Measurements from ENCODE around the gene SNAPC2. TPM values are rescaled to one million over a fixed set of nuclear protein-coding genes. Genes with fewer than 3 reads are reported as not detected.

The SNAPC2 gene
- total and polyA plus RNA-seq, 2 of the 13 experiments (the other 11 are each of a cell fraction or from before 2014, with no cell fraction given), result 10.2 to 12.7 TPM

GRCh38 chr19:7888145-7888825 is 31.9 kb upstream of the SNAPC2 start, which contains the start of gene LRRC8E (continued):
- TF ChIP-seq ARID2 (CRISPR knock-in tag; IDR thresholded peaks at IDR 0.05; ENCODE audit: borderline replicate concordance), result no peak
- no peak for TF ChIP-seq EEA1 (CRISPR knock-in tag; IDR thresholded peaks at IDR 0.05; ENCODE audit: borderline replicate concordance)
- TF ChIP-seq KAT8 (CRISPR knock-in tag; IDR thresholded peaks at IDR 0.05), result peak; percentile 37; the same call in 1 of the 2 replicates
- TF ChIP-seq ZSCAN21 (CRISPR knock-in tag; IDR thresholded peaks at IDR 0.05; ENCODE audit: borderline replicate concordance), result peak; percentile 47; the same call in 1 of the 2 replicates
- TF ChIP-seq ZIK1 (CRISPR knock-in tag; IDR thresholded peaks at IDR 0.05; ENCODE audit: borderline replicate concordance, low read depth), result peak; percentile 58; the same call in 1 of the 2 replicates
- 0 out of 2 replicates have a peak, but pooled peaks have one; percentile 55 for TF ChIP-seq ZNF547 (CRISPR knock-in tag; IDR thresholded peaks at IDR 0.05)
- TF ChIP-seq ZMYM2 (CRISPR knock-in tag; IDR thresholded peaks at IDR 0.05), result peak; percentile 63; the same call in 1 of the 2 replicates
- TF ChIP-seq ADNP (CRISPR knock-in tag; IDR thresholded peaks at IDR 0.05), result no peak
- no peak for TF ChIP-seq JDP2 (CRISPR knock-in tag; IDR thresholded peaks at IDR 0.05; ENCODE audit: borderline replicate concordance)
- no peak for TF ChIP-seq MBNL3 (CRISPR knock-in tag; conservative IDR thresholded peaks at IDR 0.05)
- TF ChIP-seq ATF4 (CRISPR knock-in tag; IDR thresholded peaks at IDR 0.05), result no peak
- TF ChIP-seq IKZF4 (CRISPR knock-in tag; IDR thresholded peaks at IDR 0.05; ENCODE audit: borderline replicate concordance, low read depth, not compliant biosample characterization), result no peak
- TF ChIP-seq ZNF121 (CRISPR knock-in tag; IDR thresholded peaks at IDR 0.05), result peak; percentile 42; the same call in 1 of the 2 replicates
- peak; percentile 57; the same call in 1 of the 2 replicates for TF ChIP-seq MYC (CRISPR knock-in tag; IDR thresholded peaks at IDR 0.05; ENCODE audit: borderline replicate concordance)
- TF ChIP-seq ZFP36L1 (CRISPR knock-in tag; IDR thresholded peaks at IDR 0.05), result peak; percentile 63; the same call in 1 of the 2 replicates
- no peak for TF ChIP-seq ZBTB46 (CRISPR knock-in tag; IDR thresholded peaks at IDR 0.05; ENCODE audit: borderline replicate concordance)
- peak; percentile 42; the same call in 1 of the 2 replicates for TF ChIP-seq GATA4 (IDR thresholded peaks at IDR 0.05; ENCODE audit: borderline replicate concordance, low read depth)
- no peak for TF ChIP-seq KAT2B (IDR thresholded peaks at IDR 0.05; ENCODE audit: borderline replicate concordance, low read depth, low read length)
- peak; percentile 64; the same call in 1 of the 2 replicates for TF ChIP-seq POGK (CRISPR knock-in tag; conservative IDR thresholded peaks at IDR 0.05)
- TF ChIP-seq ZSCAN20 (CRISPR knock-in tag; IDR thresholded peaks at IDR 0.05; ENCODE audit: borderline replicate concordance), result 0 out of 2 replicates have a peak, but pooled peaks have one; percentile 38
- 0 out of 2 replicates have a peak, but pooled peaks have one; percentile 23 for TF ChIP-seq ISL2 (CRISPR knock-in tag; IDR thresholded peaks at IDR 0.05)
- TF ChIP-seq ZNF749 (CRISPR knock-in tag; IDR thresholded peaks at IDR 0.05; ENCODE audit: borderline replicate concordance), result 0 out of 2 replicates have a peak, but pooled peaks have one; percentile 15
- peak; percentile 63; the same call in 1 of the 2 replicates for TF ChIP-seq ZMAT3 (CRISPR knock-in tag; conservative IDR thresholded peaks at IDR 0.05)
- TF ChIP-seq ZNF235 (CRISPR knock-in tag; IDR thresholded peaks at IDR 0.05; ENCODE audit: borderline replicate concordance), result peak; percentile 51; the same call in 1 of the 2 replicates
- peak; percentile 76 for TF ChIP-seq SAP130 (CRISPR knock-in tag; IDR thresholded peaks at IDR 0.05; ENCODE audit: low read depth)
